T-cell (primary cell): ENCODE data around the gene ZNF335. TPM values are rescaled to one million over a fixed set of nuclear protein-coding genes. Genes with fewer than 3 reads are reported as not detected.

Source experiments
- ATAC-seq, 4 experiments: fragments of 200-7000 bp in 3 of 4; fragments of 150-1000 bp in 1 of 4; cut with Tn5 transposase; replicated peaks in 1 of 4; 1 replicate in 3 of 4; 2 replicates in 1 of 4; pipeline ENCODE4 v1.10.0; 2021; ENCODE audit warnings: moderate library complexity in 3 of 4, mild to moderate bottlenecking in 2 of 4, moderate number of reproducible peaks in 1 of 4
- CTCF ChIA-PET, 2 donors: fragments of 300-600 bp; sonication (Branson Sonifier 250); formaldehyde crosslinking; loops; one replicate each; lab custom pipeline; 2022; ENCODE audit warnings: antibody characterized with exemption in 2 of 2; lab: Charles Lee
- POLR2A ChIA-PET, 2 donors: fragments of 300-600 bp; sonication (Branson Sonifier 250); formaldehyde crosslinking; loops; one replicate each; lab custom pipeline; 2022; ENCODE audit warnings: antibody characterized with exemption in 2 of 2; lab: Charles Lee
- DNase-seq, 35 experiments: peaks; one replicate each; pipeline versions ENCODE4 v3.0.0 to v3.0.0-alpha.2; 2013 to 2023
- H3K27ac ChIP-seq: one replicate; pipeline ENCODE4 v1.5.1; 2013; ENCODE audit warnings: low read length
- H3K27me3 ChIP-seq, 2 experiments: replicated peaks in 1 of 2; 1 replicate in 1 of 2; 2 replicates in 1 of 2; pipeline versions ENCODE4 v1.6.1 to v1.7.0; 2013; ENCODE audit warnings: low read length in 1 of 2, mixed read lengths in 1 of 2; ENCODE audit not compliant: control insufficient read depth in 2 of 2, insufficient read depth in 2 of 2; ENCODE audit errors: extremely low read depth in 1 of 2
- H3K36me3 ChIP-seq, 2 donors: 1 replicate in 1 of 2; 2 replicates in 1 of 2; pipeline versions ENCODE4 v1.6.1 to v1.7.0; 2013; ENCODE audit warnings: low read length in 1 of 2; ENCODE audit not compliant: control insufficient read depth in 2 of 2, insufficient read depth in 1 of 2; ENCODE audit errors: extremely low read depth in 1 of 2
- H3K4me1 ChIP-seq, 2 experiments: 1 replicate in 1 of 2; 2 replicates in 1 of 2; pipeline versions ENCODE4 v1.6.1 to v1.7.0; 2013; ENCODE audit warnings: low read length in 2 of 2, mixed read lengths in 1 of 2; ENCODE audit not compliant: insufficient read depth in 2 of 2, control insufficient read depth in 1 of 2; ENCODE audit errors: extremely low read depth in 1 of 2
- H3K4me3 ChIP-seq, 2 donors: 1 replicate in 1 of 2; 2 replicates in 1 of 2; pipeline versions ENCODE4 v1.5.1 to v1.7.0; 2013; ENCODE audit warnings: mild to moderate bottlenecking in 2 of 2, low read length in 1 of 2, moderate library complexity in 1 of 2; ENCODE audit not compliant: control insufficient read depth in 1 of 2; ENCODE audit errors: extremely low read depth in 1 of 2
- H3K9me3 ChIP-seq: 2 replicates; pipeline ENCODE4 v1.7.0; 2013
- H3K27ac Mint-ChIP-seq, 2 donors: one replicate each; pipeline ENCODE4 v1.8.0; 2020 to 2021; ENCODE audit warnings: mild to moderate bottlenecking in 2 of 2, mixed read lengths in 2 of 2
- H3K27me3 Mint-ChIP-seq, 2 donors: one replicate each; pipeline ENCODE4 v1.8.0; 2021 to 2022; ENCODE audit warnings: mixed read lengths in 2 of 2
- H3K36me3 Mint-ChIP-seq: one replicate; pipeline ENCODE4 v1.8.0; 2021; ENCODE audit warnings: mixed read lengths
- H3K4me1 Mint-ChIP-seq, 3 donors: one replicate each; pipeline ENCODE4 v1.8.0; 2020 to 2022; ENCODE audit warnings: mixed read lengths in 3 of 3, mild to moderate bottlenecking in 1 of 3
- H3K4me3 Mint-ChIP-seq, 3 donors: one replicate each; pipeline ENCODE4 v1.8.0; 2020 to 2022; ENCODE audit warnings: mild to moderate bottlenecking in 3 of 3, mixed read lengths in 3 of 3, moderate library complexity in 3 of 3
- H3K9me3 Mint-ChIP-seq, 3 donors: one replicate each; pipeline ENCODE4 v1.8.0; 2020 to 2022; ENCODE audit warnings: mixed read lengths in 3 of 3
- WGBS: methylation state at CpG from one replicate; pipeline ENCODE4 v1.1.5; 2013; ENCODE audit warnings: missing lambda C conversion rate; ENCODE audit not compliant: insufficient coverage; 5-methylcytosine and 5-hydroxymethylcytosine counted together
- total RNA-seq, 35 experiments: library from RNA in 6 of 35; stranded (reverse) in 6 of 35; fragments of 120-200 nt in 1 of 35; gene quantifications; one replicate each; pipeline versions ENCODE4 v1.2.1 to v1.2.4 and lab custom pipeline; 2013 to 2026

ZNF335 gene, protein sequence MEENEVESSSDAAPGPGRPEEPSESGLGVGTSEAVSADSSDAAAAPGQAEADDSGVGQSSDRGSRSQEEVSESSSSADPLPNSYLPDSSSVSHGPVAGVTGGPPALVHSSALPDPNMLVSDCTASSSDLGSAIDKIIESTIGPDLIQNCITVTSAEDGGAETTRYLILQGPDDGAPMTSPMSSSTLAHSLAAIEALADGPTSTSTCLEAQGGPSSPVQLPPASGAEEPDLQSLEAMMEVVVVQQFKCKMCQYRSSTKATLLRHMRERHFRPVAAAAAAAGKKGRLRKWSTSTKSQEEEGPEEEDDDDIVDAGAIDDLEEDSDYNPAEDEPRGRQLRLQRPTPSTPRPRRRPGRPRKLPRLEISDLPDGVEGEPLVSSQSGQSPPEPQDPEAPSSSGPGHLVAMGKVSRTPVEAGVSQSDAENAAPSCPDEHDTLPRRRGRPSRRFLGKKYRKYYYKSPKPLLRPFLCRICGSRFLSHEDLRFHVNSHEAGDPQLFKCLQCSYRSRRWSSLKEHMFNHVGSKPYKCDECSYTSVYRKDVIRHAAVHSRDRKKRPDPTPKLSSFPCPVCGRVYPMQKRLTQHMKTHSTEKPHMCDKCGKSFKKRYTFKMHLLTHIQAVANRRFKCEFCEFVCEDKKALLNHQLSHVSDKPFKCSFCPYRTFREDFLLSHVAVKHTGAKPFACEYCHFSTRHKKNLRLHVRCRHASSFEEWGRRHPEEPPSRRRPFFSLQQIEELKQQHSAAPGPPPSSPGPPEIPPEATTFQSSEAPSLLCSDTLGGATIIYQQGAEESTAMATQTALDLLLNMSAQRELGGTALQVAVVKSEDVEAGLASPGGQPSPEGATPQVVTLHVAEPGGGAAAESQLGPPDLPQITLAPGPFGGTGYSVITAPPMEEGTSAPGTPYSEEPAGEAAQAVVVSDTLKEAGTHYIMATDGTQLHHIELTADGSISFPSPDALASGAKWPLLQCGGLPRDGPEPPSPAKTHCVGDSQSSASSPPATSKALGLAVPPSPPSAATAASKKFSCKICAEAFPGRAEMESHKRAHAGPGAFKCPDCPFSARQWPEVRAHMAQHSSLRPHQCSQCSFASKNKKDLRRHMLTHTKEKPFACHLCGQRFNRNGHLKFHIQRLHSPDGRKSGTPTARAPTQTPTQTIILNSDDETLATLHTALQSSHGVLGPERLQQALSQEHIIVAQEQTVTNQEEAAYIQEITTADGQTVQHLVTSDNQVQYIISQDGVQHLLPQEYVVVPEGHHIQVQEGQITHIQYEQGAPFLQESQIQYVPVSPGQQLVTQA (N-terminal part only)
- 100 to 1,000 TPM in 1 of 5 donors, 10 to 100 TPM in 4; 58.6 to 106 (median 68.3) TPM for total RNA-seq
- total RNA-seq (2013): 38.0 TPM
- total RNA-seq (lab: John Stamatoyannopoulos, UW): 73.1 to 233 (median 151) reads per million in 29 experiments

DNA sequence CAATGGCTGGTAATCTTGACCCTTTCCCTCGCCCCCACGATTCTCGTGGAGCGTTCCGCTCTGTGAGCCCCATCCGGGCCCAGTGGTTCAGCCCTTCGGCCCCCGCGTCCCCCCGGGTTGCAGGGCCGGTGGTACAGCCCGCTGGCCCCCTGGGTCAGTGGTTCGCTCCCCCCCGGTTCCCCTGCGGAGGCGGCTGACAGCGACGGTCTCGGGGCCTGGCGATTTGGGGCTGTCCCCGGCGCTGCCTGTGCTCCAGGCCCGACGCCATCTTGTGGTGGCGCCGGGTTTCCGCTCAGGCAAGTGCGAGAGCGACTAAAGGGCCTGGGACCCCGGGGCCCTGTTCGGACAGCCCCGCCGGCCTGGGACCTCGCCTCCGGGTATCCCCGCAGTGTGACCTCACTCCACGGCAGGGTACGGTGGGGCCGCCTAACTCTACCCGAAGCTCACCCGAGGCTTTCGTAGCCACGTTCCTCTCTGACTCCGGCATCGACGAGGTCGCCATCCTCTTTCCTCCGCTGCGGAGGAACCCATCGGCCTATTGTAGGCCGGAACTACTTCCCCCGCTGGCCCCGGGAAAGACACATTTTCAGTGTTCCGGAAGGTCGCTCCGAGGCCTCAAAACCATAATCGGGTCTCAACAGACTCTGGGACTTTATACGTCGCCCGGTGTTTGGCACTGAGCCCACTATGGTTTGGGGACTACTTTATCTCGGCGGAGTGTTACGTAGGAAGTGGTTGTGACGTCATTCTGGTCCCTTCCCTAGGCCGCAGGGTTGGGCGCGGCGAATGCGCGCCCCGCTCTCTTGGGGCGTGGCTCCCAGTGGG is at the start of gene ZNF335:
ZNF335 (minus strand) TSS at position 529 of the 825 bp plus-strand sequence. CDS start 793 bp downstream, outside the sequence.
- under 1% methylated on average over 71 of the region's 72 CpGs for WGBS
- H3K9me3 ChIP-seq: no peaks in the 10 kb centered on the region
- H3K9me3 Mint-ChIP-seq: no peaks in the 10 kb centered on the region
- H3K4me1 ChIP-seq: peaks cover 13 to 38% of the 10 kb centered on the region in 2 experiments
- ATAC-seq: peak; percentile 84 to 87 (median 86)
- no peaks in the 10 kb centered on the region for H3K27me3 ChIP-seq
- H3K36me3 Mint-ChIP-seq: peaks cover 6% of the 10 kb centered on the region
- POLR2A ChIA-PET: interaction anchor here in 1 of 2 donors (1.2 to 3.0 kb wide), 3 partner anchors 35 to 180 kb away, joined by 3 to 23 read pairs (median 10); partner anchors contain the start of genes DNTTIP1, PCIF1 and WFDC3
- peak within 1 kb of the TSS; percentile 100 for H3K27ac Mint-ChIP-seq
- peak within 1 kb of the TSS; percentile 81 to 82 (median 81) for H3K4me3 Mint-ChIP-seq
- peaks cover 16 to 29% of the 10 kb centered on the region in 2 donors for H3K36me3 ChIP-seq
- peak; percentile 86 to 97 (median 92) for DNase-seq
- peaks cover 27 to 31% (median 29%) of the 10 kb centered on the region in 3 donors for H3K4me1 Mint-ChIP-seq
- peak within 1 kb of the TSS; percentile 93 to 99 for H3K4me3 ChIP-seq
- H3K27me3 Mint-ChIP-seq: peaks cover 0 to 3% of the 10 kb centered on the region in 2 donors
- peak within 1 kb of the TSS; percentile 99 for H3K27ac ChIP-seq
- CTCF ChIA-PET: interaction anchor here in 1 of 2 donors (1.6 kb wide), 1 partner anchor 38 kb away, joined by 3 read pairs; no protein-coding TSS in a partner anchor

DNA sequence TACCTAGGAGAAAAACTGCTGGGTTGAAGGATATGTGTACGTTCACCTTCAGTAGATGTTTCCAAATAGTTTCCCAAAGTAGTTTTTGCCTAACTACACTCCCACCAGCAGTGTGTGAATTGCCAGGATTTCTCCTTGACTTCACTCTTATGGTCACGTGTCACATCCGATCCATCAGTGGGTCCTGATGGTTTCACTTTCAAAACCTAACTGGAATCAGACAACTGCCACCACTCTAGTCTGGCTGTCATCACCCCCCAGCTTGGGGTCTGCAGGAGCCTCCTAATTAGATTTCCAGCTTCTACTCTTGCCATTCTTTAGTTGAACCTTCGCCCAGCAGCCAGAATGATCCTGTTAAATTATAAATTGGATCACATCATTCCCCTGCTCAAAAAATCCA is 48.6 kb upstream of the ZNF335 start:
- peaks cover 20 to 28% (median 25%) of the 10 kb centered on the region in 3 donors for H3K4me1 Mint-ChIP-seq
- Histone ChIP-seq H3K9me3 (no peaks in the 10 kb centered on the region), H3K4me1 (peaks cover 0 to 21% of the 10 kb centered on the region in 2 experiments), H3K27ac (no peak overlapping the region), H3K4me3 (no peak overlapping the region), H3K27me3 (peaks cover 4 to 51% of the 10 kb centered on the region in 2 experiments), H3K36me3 (no peaks in the 10 kb centered on the region)
- POLR2A ChIA-PET: no interaction called here
- CTCF ChIA-PET: interaction anchor here in 1 of 2 donors (0.5 kb wide), 1 partner anchor 9 kb away, joined by 3 read pairs; no protein-coding TSS in a partner anchor
- H3K27me3 Mint-ChIP-seq: peaks cover 45 to 47% of the 10 kb centered on the region in 2 donors
- DNase-seq (no peak), ATAC-seq (no peak)
- no peak overlapping the region for H3K27ac Mint-ChIP-seq
- 54% methylated on average over 3 of the region's 4 CpGs for WGBS
- H3K36me3 Mint-ChIP-seq: no peaks in the 10 kb centered on the region
- no peaks in the 10 kb centered on the region for H3K9me3 Mint-ChIP-seq
- peak overlapping the region in 2 of 3 donors; percentile 46 to 48 for H3K4me3 Mint-ChIP-seq

DNA sequence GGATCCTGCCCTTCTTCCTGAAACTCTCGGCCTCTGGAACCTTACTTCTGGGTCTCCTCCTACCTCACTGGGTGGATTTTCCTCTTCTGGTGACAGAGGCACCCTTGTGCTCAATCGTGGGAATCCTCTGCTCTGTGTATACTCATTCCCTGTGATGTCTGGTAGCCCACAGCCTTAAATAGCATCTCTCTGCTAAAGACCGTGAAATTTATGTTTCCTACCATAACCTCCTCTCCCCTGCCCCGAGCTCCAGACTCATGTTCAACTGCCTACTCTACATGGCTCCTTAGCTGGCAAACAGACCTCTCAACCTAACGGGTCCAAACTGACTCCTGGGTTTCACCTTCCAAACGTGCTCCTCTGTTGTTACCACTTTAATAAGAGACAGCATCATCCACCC is 46.6 kb upstream of the ZNF335 start:
- Histone ChIP-seq H3K27me3 (peaks cover 3 to 45% of the 10 kb centered on the region in 2 experiments), H3K4me3 (no peak overlapping the region), H3K27ac (no peak overlapping the region), H3K4me1 (peaks cover 0 to 31% of the 10 kb centered on the region in 2 experiments), H3K9me3 (no peaks in the 10 kb centered on the region), H3K36me3 (no peaks in the 10 kb centered on the region)
- Mint-ChIP-seq H3K27me3 (peaks cover 41% of the 10 kb centered on the region in 2 donors), H3K36me3 (no peaks in the 10 kb centered on the region), H3K4me1 (peaks cover 27 to 41% (median 29%) of the 10 kb centered on the region in 3 donors), H3K27ac (no peak overlapping the region), H3K9me3 (no peaks in the 10 kb centered on the region), H3K4me3 (no peak overlapping the region)
- no peak for DNase-seq
- WGBS: 59% methylated on average over 6 of the region's 6 CpGs
- ChIA-PET POLR2A (no interaction called here), CTCF (interaction anchor here (0.5 to 1.4 kb wide), 2 partner anchors 69 to 181 kb away, joined by 3 to 4 read pairs; no protein-coding TSS in a partner anchor)
- no peak for ATAC-seq

DNA sequence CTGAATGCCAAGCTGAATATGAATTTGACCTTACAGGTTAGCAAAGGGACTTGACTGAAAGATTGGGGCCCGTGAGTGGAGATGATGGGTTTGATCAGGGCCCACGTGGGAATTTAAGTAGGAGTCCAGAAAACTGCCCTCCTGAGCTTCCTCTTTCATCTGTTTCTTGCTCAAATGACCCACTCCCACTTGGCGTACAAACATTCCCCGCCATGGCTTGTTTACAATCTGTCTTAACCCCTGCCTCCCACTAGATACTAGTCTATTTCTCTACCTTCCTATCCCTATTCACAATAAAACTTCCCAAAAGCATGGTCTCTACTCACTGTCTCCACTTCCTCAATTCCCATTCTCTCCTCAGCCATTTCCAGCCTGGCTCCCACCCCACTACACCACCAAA is 46.1 kb upstream of the ZNF335 start:
- CTCF ChIA-PET: interaction anchor here in 1 of 2 donors (1.4 kb wide), 1 partner anchor 70 kb away, joined by 3 read pairs; no protein-coding TSS in a partner anchor
- H3K27me3 ChIP-seq: peaks cover 0 to 45% of the 10 kb centered on the region in 2 experiments
- H3K27ac Mint-ChIP-seq: no peak overlapping the region
- H3K36me3 ChIP-seq: no peaks in the 10 kb centered on the region
- no peak overlapping the region for H3K4me3 Mint-ChIP-seq
- peaks cover 0 to 36% of the 10 kb centered on the region in 2 experiments for H3K4me1 ChIP-seq
- H3K9me3 Mint-ChIP-seq: no peaks in the 10 kb centered on the region
- ATAC-seq (no peak), DNase-seq (no peak)
- POLR2A ChIA-PET: interaction anchor here in 1 of 2 donors (0.6 kb wide), 1 partner anchor 107 kb away, joined by 6 read pairs; no protein-coding TSS in a partner anchor
- no peak overlapping the region for H3K27ac ChIP-seq
- no peak overlapping the region for H3K4me3 ChIP-seq
- H3K9me3 ChIP-seq: no peaks in the 10 kb centered on the region
- H3K36me3 Mint-ChIP-seq: no peaks in the 10 kb centered on the region
- WGBS: 84% methylated on average over 2 of the region's 4 CpGs
- peaks cover 24 to 37% (median 25%) of the 10 kb centered on the region in 3 donors for H3K4me1 Mint-ChIP-seq
- peaks cover 36 to 37% of the 10 kb centered on the region in 2 donors for H3K27me3 Mint-ChIP-seq

DNA sequence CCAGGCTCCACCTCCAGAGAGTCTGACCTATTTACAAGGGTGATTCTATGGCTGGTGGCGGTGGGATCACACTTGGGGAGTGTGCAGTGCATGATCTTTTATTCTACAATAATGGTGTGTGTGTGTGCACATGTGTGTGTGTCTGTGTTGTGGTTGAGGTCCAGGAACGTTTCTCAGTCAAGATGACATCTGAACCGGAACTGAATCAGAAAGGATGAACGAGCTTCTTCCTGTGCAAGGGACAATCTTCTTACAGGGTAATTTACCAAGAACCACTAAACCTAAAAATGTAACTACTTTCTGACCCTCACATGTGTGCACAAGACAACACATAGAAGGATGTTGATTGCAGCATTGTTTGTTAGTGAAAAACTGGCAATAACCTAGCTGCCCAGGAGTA is 45.3 kb upstream of the ZNF335 start:
- POLR2A ChIA-PET: interaction anchor here in 1 of 2 donors (0.6 kb wide), 1 partner anchor 108 kb away, joined by 6 read pairs; no protein-coding TSS in a partner anchor
- Mint-ChIP-seq H3K9me3 (no peaks in the 10 kb centered on the region), H3K27me3 (peaks cover 38 to 43% of the 10 kb centered on the region in 2 donors), H3K4me1 (peaks cover 28 to 37% (median 28%) of the 10 kb centered on the region in 3 donors), H3K36me3 (no peaks in the 10 kb centered on the region), H3K4me3 (no peak overlapping the region), H3K27ac (no peak overlapping the region)
- H3K27ac ChIP-seq: no peak overlapping the region
- CTCF ChIA-PET: interaction anchor here in 1 of 2 donors (1.1 to 1.4 kb wide), 2 partner anchors 51 to 71 kb away, joined by 3 read pairs; no protein-coding TSS in a partner anchor
- H3K4me3 ChIP-seq: no peak overlapping the region
- no peaks in the 10 kb centered on the region for H3K36me3 ChIP-seq
- no CpG with 5 or more reads among the region's 4 CpGs for WGBS
- no peaks in the 10 kb centered on the region for H3K9me3 ChIP-seq
- ATAC-seq: no peak
- no peak for DNase-seq
- H3K4me1 ChIP-seq: peaks cover 0 to 33% of the 10 kb centered on the region in 2 experiments
- peaks cover 0 to 46% of the 10 kb centered on the region in 2 experiments for H3K27me3 ChIP-seq
